ENCODE results near the gene PRDX6.
"Not testable (repeated sequence)": the region's sequence is repeated elsewhere in the genome, so short reads cannot be mapped to it uniquely, and the experiment has no call there.

The PRDX6 gene

GRCh38 chr1:173477286-173478093, at the start of gene PRDX6:
Gene PRDX6, plus strand, starts transcription at chr1:173477335. Its CDS starts 63 bp downstream, at chr1:173477398.
- no peak for DNase-seq

- DNase-seq = peak; percentile 69
Measured at GRCh38 chr1:173429471-173430402, 47.4 kb upstream of the PRDX6 start.

GRCh38 chr1:173430677-173431303, 46.3 kb upstream of the PRDX6 start:
- DNase-seq = no peak

- peak; percentile 87 for DNase-seq
Measured at GRCh38 chr1:173431304-173432045, 45.7 kb upstream of the PRDX6 start.

- no peak for DNase-seq
Measured at GRCh38 chr1:173432331-173432730, 44.8 kb upstream of the PRDX6 start.

DNA sequence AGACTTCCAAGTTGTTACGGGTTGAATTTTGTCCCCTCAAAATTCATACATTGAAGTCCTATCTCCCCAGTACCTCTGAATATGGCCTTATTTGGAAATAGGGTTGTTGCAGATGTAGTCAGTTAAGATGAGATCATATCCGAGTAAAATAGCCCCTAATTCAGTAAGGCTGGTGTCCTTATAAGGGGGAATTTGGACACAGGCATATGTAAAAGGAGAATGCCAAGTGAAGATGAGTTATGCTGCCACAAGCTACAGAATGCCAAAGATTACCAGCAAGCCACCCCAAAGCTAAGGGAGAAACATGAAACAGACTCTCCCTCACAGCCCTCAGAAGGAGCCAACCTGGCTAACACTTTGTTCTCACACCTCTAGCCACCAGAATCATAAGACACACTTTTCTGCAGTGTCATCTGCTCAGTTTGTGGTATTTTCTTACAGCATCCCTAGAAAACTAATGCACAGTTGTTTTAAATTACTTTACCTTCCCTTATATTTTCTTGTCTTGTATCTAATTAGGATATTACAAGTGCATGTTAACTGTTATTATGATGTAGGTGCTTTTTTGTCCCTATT, 43.3 kb upstream of the PRDX6 start:
- DNase-seq = no peak

- no peak for DNase-seq
Measured at GRCh38 chr1:173436841-173437428, 40.2 kb upstream of the PRDX6 start.

DNA sequence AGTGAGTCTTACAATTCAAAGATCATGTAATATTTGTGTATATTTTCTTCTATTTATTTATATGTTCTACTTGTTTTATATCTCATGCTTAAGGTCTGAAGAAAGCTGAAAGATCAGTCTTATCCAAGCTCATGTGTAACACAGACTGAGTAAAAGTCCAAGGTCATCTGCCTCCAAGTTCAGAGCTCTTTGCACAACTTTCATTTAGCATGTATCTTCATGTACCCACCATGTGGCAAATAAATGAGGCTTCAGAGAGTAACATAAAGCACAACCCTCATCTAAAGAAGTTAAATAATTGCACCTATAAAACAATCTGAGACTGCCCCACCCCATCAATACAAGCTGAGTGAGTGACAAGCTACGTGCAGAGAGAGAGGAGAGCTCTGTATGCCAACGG, 38.5 kb upstream of the PRDX6 start:
- DNase-seq = no peak

DNA sequence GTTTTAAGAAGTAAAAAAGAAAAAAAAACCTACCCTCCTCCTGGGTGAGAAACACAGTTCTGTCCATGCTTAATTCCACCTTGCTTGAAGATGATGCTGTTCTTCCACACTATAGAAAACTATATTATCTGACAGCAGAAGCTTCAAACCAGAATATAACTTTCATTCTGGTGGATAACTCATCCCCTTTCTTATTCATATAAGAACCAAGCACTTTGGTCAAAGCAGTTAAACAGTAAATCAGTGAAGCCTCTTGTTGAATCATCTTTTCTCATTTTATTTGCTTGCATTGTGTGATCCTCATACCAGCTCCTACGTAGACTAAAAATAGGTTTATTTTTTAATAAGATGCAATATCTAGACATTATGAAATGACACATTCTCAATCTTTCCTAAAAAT, 36.7 kb upstream of the PRDX6 start:
- no peak for DNase-seq

DNA sequence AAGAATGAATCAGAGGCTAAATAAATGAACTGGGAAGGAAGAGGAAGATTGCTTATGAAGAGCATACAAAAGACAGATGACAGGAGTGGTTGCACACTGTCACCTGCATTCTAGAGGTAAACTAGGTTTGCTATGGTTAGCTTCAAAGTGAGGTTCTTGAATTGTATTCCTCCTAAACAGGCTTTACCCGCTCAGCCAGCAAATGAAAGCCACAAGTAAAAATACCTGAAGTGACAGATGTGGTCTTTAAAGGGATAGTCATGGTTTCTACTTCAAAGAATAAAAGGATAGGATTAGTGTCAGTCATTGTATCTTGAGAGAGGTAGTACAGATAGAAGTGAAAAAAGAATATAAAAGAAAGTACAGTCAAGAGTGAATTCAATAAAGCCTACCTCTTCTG, 32.4 kb upstream of the PRDX6 start:
- DNase-seq = peak; percentile 22

- DNase-seq = no peak
Measured at GRCh38 chr1:173445164-173445563, 32.0 kb upstream of the PRDX6 start.

DNA sequence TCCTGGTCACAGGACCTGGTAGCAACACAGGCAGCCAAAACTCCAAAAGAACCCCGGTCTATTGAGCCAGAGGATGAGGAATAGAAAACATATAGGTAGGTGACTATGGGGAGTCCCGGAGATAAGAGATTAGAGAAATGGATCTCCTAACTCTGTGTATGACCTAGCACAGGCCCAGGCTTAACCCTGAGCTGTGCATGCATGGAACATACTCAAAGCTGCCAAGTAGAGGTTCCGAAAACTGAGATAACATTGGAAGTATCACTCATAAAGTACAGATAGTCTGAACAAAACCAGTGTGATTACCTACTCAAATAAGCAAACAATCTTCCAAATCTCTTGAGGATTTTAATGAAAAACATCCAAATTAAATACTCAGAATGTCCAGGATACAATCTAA, 31.5 kb upstream of the PRDX6 start:
- DNase-seq = no peak

DNA sequence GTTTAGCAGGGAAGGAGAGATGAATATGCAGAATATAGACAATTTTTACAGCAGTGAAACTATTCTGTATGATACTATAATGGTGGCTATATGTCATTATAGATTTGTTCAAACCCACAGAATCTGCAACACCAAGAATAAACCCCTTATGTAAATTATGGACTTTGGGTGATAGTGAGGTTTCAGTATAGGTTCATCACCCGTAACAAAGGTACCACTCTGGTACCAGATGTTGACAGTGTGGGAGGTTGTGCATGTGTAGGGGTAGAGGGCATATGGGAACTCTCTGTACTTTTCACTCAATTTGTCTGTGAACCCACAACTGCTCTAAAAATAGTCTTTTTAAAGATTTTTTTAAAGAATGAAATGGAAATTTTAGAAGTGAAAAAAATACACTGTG, 29.9 kb upstream of the PRDX6 start:
- DNase-seq = no peak

DNA sequence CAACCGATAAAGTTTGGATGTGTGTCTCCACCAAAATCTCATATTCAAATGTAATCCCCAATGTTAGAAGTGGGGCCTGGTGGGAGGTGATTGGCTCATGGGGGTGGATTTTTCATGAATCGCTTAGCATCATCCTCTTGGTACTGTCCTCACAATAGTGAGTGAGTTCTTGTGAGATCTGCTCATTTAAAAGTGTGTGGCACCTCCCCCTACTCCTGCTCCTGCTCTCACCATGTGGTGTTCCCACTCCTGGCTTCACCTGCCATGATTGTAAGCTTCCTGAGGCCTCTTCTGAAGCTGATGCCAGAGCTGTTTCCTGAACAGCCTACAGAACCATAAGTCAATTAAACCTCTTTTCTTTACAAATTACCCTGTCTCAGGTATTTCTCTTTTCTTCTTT, 28.2 kb upstream of the PRDX6 start:
- no peak for DNase-seq

DNA sequence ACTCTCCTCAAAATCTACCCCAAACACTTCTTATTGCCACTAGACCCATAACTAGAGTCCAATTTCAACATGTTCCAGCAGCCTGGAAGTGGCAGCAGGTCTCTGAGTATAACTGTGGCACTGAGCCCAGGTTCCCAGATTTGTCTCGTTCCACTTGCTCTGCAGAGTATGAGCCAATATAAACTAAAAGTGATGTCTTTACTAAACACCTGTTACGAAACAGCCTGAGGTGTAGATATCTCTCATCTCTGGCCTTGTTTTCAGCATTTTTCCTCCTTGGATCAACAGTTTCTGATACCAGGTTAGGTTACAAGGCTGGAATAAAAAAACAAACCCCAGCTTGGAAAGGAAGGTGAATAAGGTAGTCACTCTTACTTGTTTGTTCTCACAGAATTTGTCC, 25.2 kb upstream of the PRDX6 start:
- DNase-seq = no peak

DNA sequence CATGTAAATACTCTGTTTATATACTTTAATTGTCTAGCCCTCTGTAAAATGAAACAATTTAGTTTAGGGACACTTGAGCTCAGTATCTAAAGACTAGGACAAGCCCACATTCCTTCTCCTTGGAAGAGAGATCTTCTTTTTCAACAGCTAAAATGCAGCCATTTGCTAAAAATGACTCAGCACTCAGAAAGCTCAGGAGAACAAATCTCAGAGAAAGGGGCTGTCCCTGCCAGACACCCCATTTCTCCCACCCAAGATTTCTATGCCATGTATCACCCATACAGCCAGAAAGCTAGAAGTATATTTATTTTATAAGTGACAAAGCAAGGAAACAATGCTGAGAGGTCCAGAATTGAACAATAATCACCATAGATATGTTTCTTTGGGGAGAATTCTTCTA, 23.2 kb upstream of the PRDX6 start:
- no peak for DNase-seq

GRCh38 chr1:173454966-173455524, 22.1 kb upstream of the PRDX6 start:
- no peak for DNase-seq

- DNase-seq = no peak
Measured at GRCh38 chr1:173459885-173460284, 17.2 kb upstream of the PRDX6 start.

- not testable (repeated sequence) for DNase-seq
Measured at GRCh38 chr1:173462666-173463065, 14.5 kb upstream of the PRDX6 start.

DNA sequence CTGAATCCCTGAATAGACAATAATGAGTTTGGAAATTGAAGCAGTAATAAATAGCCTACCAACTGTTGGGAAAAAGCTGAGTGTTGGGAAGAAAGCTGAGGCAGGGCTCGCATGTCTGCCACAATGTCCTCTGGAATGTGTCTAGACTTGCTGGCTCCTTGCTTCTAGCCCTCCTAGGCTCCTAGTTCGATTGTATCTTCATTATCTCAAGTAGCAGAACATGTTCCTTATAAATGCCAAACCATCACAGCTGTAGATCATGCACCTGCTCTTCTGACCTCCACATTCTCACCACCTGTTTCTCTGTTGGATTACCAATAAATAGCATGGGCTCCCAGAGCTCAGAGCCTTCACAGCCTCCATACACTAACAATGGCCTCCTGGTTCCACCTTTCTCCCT, 12.9 kb upstream of the PRDX6 start:
- not testable (repeated sequence) for DNase-seq

DNA sequence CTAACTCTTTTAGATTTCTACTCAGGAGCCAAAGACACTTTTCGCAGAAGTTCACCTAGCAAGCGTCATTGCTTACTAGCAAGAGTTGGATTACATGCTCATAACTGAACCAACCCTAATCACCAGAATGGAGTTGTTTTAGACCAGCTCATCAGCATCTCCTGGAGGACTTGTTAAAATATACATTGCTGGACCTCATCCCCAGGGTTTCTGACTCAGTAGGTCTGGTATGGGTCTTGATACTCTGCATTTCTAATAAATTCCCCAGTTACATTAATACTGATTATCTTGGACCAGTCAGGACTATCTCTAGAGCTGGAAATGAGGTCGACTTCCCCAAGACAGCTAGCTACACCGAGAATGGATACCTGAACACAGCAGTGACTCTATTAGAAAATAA, 9.7 kb upstream of the PRDX6 start:
- no peak for DNase-seq

- DNase-seq = no peak
Measured at GRCh38 chr1:173469656-173470055, 7.5 kb upstream of the PRDX6 start.

Measured in CD4-positive, alpha-beta T cell treated with Interleukin-21 for 1 hour (primary cell).